Measurements from ENCODE around the gene TP53INP2.
A peak's percentile ranks its signal among the peaks of the same experiment; 100 is the strongest.
"Not testable (repeated sequence)": the region's sequence is repeated elsewhere in the genome, so short reads cannot be mapped to it uniquely, and the experiment has no call there.

Gene TP53INP2, protein sequence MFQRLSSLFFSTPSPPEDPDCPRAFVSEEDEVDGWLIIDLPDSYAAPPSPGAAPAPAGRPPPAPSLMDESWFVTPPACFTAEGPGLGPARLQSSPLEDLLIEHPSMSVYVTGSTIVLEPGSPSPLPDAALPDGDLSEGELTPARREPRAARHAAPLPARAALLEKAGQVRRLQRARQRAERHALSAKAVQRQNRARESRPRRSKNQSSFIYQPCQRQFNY

DNA sequence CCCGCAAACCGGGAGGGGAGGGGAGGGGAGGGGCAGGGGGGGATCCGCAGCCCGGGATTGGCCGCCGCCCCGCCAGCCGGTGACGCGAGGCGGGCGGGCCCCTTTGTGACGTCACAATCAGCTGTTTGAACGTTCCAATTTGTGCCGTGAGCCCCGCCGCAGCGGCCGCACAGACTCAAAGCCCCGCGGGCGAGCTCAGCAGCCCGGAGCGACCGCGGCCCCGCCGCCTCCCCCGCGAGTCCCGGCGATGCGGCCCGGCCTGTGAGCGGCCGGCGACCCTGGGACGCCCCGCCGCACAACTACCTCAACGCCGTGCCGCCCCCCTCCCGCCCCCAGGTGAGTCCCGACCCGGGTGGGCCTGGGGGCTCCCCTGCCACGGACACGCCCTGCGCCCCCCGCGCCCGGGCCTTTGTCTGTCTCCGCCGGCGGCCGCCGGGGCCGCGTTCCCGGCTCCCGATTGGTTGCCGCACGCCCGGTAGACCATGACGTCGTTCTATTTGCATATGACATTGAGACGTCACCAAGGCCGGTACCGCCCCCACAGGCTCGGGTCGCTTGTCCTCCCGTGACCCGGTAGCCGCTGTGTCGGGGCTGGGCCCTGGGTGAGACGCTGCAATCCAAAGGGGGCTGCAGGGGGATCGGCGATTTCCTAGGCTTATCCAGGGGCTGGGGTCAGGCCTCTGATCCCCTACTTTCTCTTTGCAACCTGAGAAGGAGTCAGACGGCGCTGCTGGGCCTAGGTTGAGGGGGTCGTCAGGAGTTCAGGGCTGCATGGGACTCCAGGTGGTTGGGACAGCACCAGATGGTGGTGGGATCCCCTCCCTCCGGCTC is at the start of gene TP53INP2:
Gene TP53INP2 (plus strand): TSS at position 168 of the 831 bp plus-strand sequence. CDS start 4,396 bp downstream, outside the sequence.
- peak; percentile 86 for DNase-seq (ENCODE audit: low read depth)

DNA sequence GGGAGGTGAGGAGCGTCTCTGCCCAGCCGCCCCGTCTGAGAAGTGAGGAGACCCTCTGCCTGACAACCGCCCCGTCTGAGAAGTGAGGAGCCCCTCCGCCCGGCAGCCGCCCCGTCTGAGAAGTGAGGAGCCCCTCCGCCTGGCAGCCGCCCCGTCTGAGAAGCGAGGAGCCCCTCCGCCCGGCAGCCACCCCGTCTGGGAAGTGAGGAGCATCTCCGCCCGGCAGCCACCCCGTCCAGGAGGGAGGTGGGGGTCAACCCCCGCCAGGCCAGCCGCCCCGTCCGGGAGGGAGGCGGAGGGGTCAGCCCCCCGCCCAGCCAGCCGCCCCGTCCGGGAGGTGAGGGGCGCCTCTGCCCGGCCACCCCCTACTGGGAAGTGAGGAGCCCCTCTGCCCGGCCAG is 45.5 kb upstream of the TP53INP2 start:
- DNase-seq (ENCODE audit: low read depth) = not testable (repeated sequence)

DNA sequence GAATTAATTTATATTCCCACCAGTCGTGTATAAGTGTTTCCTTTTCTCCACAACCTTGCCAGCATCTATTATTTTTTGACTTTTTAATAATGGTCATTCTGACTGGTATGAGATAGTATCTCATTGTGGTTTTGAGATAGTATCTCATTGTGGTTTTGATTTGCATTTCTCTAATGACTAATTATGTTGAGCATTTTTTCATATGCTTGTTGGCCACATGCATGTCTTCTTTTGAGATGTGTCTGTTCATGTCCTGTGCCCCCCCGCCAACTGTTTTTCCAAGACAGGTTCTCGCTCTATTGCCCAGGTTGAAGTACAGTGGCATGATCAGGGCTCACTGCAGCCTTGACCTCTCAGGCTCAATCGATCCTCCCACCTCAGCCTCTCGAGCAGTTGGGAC is 42.3 kb upstream of the TP53INP2 start:
- DNase-seq (ENCODE audit: low read depth) = not testable (repeated sequence)

DNA sequence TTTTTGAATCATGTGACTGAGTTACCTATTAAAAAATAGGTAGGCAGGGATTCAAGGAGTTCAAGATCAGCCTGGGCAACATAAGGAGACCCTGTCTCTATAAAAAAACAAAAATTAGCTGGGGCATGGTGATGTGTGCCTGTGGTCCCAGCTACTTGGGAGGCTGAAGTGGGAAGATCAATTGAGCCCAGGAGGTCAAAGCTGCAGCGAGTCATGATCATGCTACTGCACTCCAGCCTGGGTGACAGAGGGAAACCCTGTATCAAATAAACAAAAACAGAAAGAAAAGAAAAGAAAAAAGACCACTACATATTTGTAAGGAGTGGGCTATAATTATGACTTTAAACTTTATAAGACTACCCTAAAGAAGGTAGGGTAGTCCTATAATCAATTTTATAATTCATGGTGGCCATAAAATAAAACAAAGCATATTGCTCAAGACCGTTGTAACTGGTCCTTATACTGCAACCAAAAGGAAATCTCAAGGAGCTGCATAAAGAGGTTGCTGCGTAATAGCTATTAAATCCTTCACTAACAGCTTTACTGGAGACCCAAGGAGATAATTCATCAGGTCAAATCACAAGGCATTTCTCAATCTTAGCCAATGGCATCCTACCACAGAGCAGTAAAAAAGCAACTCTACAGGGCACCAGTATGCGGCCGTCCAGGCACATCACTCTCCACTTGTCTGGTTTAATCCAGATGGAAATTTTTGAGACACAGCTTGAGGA is 40.8 kb upstream of the TP53INP2 start:
- no peak for DNase-seq (ENCODE audit: low read depth)

DNA sequence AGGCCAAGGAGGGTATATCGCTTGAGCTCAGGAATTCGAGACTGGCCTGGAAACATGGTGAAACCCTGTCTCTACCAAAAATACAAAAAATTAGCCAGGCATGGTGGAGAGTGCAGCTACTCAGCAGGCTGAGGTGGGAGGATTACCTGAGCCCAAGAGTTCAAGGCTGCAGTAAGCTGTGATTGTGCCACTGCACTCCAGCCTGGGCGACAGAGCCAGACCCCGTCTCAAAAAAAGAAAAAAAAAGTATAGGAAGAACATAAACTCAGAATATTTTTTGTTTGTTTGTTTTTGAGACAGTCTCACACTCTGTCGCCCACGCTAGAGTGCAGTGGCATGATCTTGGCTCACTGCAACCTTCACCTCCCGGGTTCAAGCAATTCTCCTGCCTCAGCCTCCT is 39.4 kb upstream of the TP53INP2 start:
- not testable (repeated sequence) for DNase-seq (ENCODE audit: low read depth)

DNA sequence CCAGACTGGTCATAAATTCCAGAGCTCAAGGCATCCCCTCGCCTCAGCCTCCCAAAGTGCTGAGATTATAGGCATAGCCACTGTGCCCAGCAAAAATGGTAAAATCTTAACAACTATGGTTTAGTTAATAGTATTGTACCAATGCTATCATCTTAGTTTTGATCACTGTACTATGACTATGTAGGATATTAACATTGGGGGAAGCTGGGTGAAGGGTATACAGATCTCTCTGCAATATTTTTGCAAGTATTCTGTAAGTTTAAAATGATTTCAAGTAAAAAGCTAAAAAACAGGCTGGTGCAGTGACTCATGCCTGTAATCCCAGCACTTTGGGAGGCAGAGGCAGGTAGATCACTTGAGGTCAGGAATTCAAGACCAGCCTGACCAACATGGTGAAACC is 35.0 kb upstream of the TP53INP2 start:
- no peak for DNase-seq (ENCODE audit: low read depth)

DNA sequence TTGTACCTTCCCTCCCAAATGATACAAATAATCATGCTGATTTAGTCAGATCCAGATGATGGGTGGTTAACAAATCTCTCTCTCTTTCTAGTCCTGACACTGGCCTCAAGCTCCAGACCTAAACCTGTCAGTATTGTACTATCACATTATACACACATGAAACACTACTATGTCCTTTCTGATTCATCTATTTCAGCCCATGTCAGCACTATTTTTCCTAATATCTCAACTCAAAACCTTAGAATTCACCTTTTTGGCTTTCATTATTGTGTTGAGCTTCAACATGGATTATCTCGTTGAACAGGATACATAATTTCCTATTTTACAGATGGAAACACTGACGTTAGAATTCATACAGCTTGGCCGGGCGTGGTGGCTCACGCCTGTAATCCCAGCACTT is 30.7 kb upstream of the TP53INP2 start:
- DNase-seq (ENCODE audit: low read depth) = no peak

DNA sequence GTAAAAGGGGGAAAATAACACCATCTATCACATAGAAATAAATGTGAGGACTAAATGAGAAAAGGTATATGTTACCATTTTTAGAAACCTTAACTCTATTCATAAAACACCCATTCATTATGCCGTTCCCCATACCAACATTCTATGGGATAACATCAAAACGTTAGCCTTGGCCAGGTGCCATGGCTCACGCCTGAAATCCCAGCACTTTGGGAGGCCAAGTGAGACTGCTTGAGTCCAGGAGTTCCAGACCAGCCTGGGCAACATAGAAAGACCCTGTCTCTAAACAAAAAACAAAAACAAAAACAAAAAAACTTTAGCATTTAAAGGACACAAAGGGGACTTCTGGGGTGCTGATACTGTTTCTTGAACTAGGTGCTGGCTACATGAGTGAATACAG is 28.6 kb upstream of the TP53INP2 start:
- DNase-seq (ENCODE audit: low read depth) = no peak

DNA sequence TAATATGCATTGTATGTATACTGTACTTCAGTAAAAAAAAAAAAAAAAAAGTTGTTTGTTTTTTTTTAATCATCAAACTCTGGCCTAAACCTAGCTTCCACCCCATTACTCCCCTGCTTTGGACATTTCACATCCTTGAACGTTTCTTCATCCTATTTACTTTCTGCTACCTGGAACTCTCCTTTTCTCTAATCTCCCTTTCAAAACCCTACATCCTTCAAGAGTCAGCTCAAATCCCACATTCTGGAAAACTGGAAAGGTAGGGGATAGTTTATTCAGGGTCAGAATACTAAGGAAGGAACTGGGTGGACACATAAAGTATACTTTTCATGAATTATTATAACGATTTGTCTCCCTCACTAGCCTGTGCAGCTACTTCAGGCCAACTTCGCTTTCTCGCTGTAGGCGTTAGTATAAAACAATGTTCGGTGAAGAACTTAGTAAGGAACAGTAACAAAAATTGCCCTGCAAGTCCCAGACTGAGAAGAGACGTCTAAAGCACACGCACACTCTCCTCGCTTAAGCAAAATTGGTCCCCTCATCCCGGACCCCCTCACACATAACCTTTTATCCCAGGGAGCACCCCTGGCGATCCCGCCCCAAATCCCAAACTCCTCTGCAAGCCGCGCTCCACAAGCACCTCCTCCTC is 28.0 kb upstream of the TP53INP2 start:
- no peak for DNase-seq (ENCODE audit: low read depth)

DNA sequence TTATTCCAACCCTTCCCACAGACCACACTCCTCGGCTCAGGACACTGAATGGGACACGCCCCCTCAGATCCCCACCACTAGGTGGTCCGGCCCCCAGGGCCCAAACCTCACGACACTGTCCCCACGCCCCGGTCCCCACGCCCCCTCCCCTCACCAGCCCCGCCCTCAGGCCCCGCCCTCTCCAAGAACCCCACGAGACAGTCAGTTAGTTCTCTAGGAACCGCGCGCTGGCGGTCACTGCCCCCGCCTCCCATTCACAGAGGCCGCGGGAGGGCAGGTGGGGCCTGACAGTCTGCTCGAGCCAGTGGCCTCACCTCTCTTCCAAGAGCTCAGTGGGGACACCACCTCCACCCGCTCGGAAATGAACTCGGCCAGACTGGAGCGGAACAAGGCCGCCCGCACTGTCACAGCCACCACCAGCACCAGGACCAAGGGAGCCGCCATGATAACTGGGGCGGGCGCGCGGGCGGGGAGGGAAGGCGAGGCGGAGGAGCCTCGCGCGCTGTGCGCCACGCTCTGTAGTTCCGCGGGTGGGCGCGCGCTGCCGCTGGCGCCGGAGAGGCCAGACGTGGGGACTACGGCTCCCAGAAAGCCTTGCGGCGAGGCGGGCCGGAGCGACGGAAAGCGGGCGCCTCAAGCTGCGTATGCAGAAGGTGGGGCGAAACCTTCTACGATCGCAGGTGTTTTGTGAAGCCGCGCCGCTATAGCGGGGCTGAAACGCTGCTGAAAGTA is 27.3 kb upstream of the TP53INP2 start, which contains the start of gene PIGU:
Gene PIGU (minus strand): TSS at position 451 of the 732 bp plus-strand sequence. CDS start 7 bp downstream, at position 444.
- peak; percentile 92 for DNase-seq (ENCODE audit: low read depth)

DNA sequence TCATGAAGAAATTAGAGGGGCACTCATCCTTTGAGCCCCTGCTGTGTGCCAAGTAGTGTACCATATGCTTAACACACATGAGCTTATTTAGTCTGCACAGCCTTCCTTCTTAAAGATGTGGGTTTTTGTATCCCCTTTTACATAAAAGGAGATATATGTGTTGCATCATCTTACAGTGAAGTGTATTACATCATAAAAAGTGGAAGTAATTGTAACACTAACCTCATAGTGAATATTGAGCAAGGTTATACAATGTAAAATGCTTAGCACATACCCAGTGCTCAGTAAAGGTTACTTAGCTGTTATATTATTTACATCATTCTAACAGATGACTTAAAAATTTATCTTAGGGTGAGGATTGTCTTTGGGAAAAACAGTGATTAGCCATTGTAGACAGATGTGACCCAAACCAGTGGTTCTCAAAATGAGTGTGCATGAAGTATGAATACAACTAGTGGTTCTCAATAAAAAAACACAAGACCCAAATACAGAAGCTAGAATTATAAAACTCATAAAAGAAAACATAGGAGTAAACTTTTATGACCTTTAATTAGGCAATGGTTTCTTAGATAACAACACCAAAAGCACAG is 23.5 kb upstream of the TP53INP2 start:
- DNase-seq (ENCODE audit: low read depth) = no peak

DNA sequence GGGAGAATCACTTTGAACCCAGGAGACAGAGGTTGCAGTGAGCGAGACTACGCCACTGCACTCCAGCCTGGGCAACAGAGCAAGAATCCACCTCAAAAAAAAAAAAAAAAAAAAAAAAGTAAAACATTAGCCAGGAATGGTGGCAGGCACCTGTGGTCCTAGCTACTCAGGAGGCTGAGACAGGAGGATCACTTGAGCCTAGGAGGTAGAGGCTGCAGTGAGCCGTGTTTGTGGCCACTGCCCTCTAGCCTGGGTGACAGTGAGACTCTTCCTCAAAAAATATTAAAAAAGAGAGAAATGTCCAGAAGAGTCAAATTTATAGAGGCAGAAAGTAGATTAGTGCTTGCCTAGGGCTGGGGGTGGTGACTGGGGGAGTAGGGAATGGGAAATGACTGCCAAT is 20.5 kb upstream of the TP53INP2 start:
- no peak for DNase-seq (ENCODE audit: low read depth)

DNA sequence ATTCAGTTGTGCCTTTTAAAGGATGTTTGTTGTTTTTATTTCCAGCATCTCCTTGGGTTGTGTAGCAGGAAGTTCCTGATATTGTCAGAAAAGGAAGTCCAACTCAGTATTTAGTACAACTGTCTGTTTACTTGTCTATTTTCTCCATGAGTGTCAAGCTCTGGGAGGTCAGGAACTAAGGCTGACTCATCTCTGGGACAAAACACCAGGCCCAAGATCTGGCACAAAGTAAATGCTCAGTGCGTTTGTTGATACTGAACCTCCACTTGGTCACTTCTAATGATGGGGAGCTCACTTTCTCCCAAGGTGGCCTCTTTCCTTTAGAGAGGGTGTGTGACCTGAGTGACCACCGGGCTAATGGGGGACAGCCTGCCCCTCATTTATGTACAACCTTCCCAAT is 14.7 kb upstream of the TP53INP2 start:
- DNase-seq (ENCODE audit: low read depth) = no peak

DNA sequence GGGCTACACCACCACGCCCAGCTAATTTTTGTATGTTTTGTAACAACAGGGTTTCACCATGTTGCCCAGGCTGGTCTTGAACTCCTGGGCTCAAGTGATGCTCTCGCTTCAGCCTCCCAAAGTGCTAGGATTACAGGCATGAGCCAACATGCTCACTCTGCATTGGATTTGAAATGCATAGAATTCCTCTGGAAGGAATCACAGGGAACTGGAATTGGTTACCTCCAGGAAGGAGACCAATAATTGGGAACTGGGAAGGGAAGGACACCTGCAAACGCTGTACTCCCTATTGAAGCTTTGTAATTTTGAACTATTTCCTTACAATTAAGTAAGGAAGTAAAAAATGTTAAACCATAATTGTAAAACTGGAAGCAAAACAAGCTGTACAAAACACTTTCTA is 12.3 kb upstream of the TP53INP2 start:
- no peak for DNase-seq (ENCODE audit: low read depth)

DNA sequence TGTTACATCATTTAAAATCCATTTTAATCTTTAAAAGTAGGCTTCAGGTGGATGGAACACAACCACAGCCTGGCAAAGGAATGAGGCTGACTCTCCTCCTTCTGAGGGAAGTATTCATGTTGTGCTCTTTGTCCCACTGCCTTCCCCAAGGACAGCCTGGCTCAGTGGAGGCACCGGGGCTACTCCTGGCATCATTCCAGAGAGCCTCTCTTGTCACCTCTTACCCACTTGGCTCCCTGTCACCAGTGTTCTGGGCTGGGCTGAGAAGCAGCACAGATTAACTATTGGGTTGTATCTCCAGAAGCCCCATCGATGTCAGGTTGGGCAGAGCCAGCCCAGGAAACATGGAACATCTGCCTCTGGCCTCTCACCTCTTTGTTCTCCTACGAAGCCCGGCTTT is 10.7 kb upstream of the TP53INP2 start:
- no peak for DNase-seq (ENCODE audit: low read depth)

DNA sequence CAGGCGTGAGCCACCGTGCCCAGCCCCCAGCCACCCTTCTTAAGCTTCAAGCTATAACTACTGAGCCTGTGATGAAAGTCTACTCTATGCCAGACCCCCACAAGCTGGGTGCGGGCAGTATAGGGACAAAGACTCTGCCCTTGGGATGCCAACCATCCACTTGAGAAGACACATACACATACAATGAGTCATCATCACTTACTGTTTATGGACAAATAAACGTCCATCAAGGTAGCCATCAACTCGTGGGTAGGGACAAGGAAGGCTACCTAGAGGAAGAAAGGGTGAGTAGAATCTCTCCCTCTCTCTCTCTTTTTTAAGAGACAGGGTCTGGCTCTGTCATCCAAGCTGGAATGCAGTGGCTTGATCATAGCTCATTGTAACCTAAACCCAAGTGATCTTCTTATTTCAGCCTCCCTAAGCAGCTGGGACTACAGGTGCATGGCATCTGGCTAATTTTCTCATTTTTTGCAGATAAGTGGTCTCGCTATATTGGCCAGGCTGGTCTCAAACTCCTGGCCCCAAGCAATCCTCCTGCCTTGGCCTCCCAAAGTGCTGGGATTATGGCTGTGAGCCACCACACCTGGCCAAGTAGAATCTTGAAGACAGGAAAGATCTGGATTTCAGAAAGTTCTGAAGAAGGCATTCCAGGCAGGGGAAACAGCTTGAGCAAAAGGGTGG is 2.6 kb upstream of the TP53INP2 start:
- no peak for DNase-seq (ENCODE audit: low read depth)

DNA sequence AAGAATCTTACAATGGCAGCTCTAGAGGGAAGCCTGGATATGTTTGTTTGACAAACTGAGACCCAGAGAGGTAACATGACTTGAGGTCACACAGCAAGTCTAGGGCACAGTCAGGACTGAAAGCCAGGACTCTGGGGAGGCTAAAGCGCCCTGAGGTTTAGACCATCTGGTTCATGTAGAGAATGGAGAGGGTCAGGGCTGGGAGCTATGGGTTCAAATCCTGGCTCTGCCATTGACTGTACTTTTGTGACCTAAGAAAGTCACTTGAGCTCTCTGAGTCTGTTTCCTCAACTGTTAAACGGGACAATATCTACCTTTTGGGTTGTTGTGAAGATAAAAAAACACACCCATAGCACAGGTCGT is 1.1 kb upstream of the TP53INP2 start:
- DNase-seq (ENCODE audit: low read depth) = no peak

DNA sequence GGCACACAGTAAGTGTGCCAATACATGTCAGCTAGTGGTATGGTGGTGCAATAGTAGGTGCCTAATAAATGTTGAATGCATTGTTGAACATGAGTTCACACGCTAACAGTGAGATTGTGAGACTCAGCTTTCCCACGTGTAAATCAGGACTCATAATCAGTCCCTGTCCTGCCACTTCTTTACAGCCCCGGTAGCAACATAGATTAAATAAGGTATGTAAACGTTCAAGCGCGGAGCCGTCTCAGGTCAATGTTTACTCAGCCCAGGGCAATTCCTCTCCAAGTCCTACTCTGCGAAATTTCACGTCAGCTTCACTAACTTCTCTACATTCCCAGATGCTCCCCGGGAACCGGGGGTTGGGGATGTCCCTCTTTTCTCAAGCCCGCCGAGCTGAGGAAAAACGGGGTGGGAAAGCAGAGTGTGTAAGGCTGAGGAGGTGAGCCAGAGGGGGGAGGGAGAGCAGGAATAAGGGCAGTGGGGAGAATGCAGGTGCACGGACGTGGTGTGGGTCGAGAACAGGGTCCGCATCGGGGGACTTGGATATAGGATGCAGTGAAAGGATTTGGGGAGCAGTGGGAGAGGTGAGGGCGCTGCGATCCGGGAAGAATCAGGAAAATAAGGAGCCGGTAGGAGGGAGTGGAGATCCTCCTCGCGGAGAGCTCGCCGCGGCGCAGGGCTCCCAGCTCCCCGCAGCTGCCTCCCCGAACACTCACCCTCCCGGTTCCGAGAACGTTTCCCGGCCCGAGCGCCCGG is 544 bp upstream of the TP53INP2 start:
- DNase-seq (ENCODE audit: low read depth) = no peak

DNA sequence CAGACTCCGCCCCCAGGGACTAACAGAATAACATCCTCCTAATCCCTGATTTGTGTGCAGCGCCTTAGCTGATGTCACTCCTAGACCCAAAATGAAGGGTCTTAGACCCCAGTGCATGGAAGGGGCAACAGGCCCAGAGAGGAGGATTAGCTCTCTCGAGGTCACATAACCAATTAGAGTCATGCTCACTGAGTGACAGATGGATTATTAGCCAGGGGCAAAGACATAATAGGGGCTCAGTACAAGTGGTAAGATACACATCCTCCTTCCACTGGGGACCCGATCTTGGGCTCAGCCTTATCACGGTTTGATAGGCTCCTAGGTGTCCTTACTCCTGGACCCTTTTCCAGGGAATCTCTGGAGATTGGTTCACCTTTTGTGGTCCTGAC is 858 bp downstream of the TP53INP2 start:
- DNase-seq (ENCODE audit: low read depth) = no peak
